MM.1S (cell line): ENCODE measurements around the gene RBM45.

ENCODE experiments used
- EZH2 ChIP-seq: fragments of 300-600 bp; sonication (generic); optimal IDR thresholded peaks from 2 replicates; pipeline ENCODE3; 2017; ENCODE audit warnings: low read depth, mild to moderate bottlenecking, antibody characterized with exemption, low read length, mixed read lengths
- EZH2phosphoT487 ChIP-seq: fragments of 300-600 bp; sonication (generic); IDR thresholded peaks from 2 replicates; pipeline ENCODE4 v1.6.1; 2018; ENCODE audit warnings: antibody characterized with exemption, low read length
- TF ChIP-seq, protein P1 (sequence below): fragments of 300-600 bp; sonication (generic); IDR thresholded peaks from 2 replicates; pipeline ENCODE4 v1.5.1; 2016; ENCODE audit warnings: antibody characterized with exemption, low read length, mixed read lengths

DNA sequence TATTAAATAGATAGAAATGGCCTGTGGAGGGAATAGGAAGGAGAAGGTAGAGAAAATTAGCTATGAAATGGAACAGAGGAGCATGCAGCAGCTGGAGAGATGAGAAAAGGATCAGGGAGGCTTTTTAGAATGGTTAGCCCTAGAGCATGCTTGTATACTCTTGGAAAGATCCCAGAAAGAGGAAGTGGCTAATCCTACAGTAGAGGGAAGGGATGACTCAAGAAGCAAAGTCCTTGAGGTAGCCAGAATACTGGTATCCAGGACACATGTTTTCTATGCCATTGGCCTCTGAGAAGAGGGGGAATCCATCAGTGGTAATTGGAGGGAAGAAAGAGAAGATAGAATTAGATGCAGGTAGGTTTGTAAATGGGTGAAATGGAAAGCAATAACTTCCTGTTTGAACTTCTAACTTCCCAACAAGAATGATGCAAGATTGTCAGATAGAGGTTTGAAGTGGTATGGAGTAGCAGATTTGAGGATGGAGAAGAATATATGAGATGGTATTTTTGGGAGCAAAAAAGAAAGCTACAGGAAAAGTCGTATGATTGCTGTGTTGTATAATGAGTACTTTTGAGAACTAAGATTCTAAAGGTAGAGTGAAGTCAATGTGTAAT is 64.9 kb downstream of the RBM45 start:
- TF ChIP-seq EZH2, result no peak
- TF ChIP-seq, protein P1, sequence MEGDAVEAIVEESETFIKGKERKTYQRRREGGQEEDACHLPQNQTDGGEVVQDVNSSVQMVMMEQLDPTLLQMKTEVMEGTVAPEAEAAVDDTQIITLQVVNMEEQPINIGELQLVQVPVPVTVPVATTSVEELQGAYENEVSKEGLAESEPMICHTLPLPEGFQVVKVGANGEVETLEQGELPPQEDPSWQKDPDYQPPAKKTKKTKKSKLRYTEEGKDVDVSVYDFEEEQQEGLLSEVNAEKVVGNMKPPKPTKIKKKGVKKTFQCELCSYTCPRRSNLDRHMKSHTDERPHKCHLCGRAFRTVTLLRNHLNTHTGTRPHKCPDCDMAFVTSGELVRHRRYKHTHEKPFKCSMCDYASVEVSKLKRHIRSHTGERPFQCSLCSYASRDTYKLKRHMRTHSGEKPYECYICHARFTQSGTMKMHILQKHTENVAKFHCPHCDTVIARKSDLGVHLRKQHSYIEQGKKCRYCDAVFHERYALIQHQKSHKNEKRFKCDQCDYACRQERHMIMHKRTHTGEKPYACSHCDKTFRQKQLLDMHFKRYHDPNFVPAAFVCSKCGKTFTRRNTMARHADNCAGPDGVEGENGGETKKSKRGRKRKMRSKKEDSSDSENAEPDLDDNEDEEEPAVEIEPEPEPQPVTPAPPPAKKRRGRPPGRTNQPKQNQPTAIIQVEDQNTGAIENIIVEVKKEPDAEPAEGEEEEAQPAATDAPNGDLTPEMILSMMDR, result no peak
- no peak for TF ChIP-seq EZH2phosphoT487
